Measurements from ENCODE around the gene NEBL. TPM values are rescaled to one million over a fixed set of nuclear protein-coding genes. Genes with fewer than 3 reads are reported as not detected.

NEBL gene
- polyA plus RNA-seq, 1 experiment = 0.10 TPM

DNA sequence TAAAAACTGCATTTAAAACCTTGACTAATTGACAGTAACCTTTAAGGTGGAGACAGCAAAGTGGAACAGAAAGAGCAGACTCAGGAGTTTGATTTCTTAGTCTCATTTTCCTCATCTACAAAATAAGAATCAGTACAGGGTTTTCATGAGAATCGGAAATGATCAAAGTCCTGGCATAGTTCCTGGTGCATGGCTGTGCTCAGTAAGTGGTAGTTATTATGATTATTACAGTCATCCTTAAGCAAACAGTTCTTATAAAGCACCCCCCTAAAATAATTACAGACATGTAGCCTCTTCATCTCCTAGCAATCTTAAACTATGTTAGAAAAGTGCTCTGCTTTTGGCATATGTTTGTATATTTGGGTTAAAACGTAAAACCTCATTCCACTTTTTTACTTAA is 18.0 kb downstream of the NEBL start:
- no peak overlapping the region for H3K4me3 ChIP-seq (ENCODE audit: low read depth, low read length)
- CTCF ChIA-PET = no interaction called here
- POLR2A ChIA-PET = no interaction called here
- no peaks in the 10 kb centered on the region for H3K9me3 ChIP-seq (ENCODE audit: control insufficient read depth, insufficient read depth, low read length)
- no peak overlapping the region for H3K27ac ChIP-seq (ENCODE audit: low read depth, low read length)
- TF ChIP-seq, protein P1, sequence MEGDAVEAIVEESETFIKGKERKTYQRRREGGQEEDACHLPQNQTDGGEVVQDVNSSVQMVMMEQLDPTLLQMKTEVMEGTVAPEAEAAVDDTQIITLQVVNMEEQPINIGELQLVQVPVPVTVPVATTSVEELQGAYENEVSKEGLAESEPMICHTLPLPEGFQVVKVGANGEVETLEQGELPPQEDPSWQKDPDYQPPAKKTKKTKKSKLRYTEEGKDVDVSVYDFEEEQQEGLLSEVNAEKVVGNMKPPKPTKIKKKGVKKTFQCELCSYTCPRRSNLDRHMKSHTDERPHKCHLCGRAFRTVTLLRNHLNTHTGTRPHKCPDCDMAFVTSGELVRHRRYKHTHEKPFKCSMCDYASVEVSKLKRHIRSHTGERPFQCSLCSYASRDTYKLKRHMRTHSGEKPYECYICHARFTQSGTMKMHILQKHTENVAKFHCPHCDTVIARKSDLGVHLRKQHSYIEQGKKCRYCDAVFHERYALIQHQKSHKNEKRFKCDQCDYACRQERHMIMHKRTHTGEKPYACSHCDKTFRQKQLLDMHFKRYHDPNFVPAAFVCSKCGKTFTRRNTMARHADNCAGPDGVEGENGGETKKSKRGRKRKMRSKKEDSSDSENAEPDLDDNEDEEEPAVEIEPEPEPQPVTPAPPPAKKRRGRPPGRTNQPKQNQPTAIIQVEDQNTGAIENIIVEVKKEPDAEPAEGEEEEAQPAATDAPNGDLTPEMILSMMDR (IDR thresholded peaks at IDR 0.05; ENCODE audit: low read depth, low read length) = no peak
- no peak for DNase-seq (ENCODE audit: low read depth, low spot score)
- H3K27me3 ChIP-seq (ENCODE audit: control insufficient read depth, insufficient read depth, low read length) = no peaks in the 10 kb centered on the region

- H3K27ac ChIP-seq (ENCODE audit: low read depth, low read length) = no peak overlapping the region
- H3K4me3 ChIP-seq (ENCODE audit: low read depth, low read length) = no peak overlapping the region
- no peak for DNase-seq (ENCODE audit: low read depth, low spot score)
- ChIA-PET CTCF (no interaction called here), POLR2A (no interaction called here)
- H3K9me3 ChIP-seq (ENCODE audit: control insufficient read depth, insufficient read depth, low read length) = no peaks in the 10 kb centered on the region
- no peaks in the 10 kb centered on the region for H3K27me3 ChIP-seq (ENCODE audit: control insufficient read depth, insufficient read depth, low read length)
- TF ChIP-seq, protein P1 (IDR thresholded peaks at IDR 0.05; ENCODE audit: low read depth, low read length) = no peak
Measured at GRCh38 chr10:20877986-20878983, 18.8 kb downstream of the NEBL start.

DNA sequence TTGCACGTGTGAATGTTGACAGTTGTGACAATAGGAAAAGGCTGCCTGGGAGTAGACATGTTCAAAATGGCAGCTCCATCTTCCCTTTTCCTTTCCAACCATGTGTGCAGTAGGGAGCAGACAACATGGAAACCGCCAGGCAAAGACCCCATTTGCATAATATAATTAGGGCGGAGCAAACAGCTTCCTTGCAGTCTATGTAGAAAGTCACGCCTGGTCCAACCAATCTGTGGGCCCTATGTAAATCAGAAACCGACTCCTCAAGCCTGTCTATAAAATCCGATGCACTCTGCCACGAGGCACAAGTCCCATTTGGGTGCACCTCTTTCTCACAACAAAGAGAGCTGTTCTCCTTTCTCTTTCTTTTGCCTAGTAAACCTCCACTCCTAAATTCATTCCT is 19.6 kb downstream of the NEBL start:
- no peaks in the 10 kb centered on the region for H3K9me3 ChIP-seq (ENCODE audit: control insufficient read depth, insufficient read depth, low read length)
- ChIA-PET CTCF (no interaction called here), POLR2A (no interaction called here)
- TF ChIP-seq, protein P1 (IDR thresholded peaks at IDR 0.05; ENCODE audit: low read depth, low read length) = no peak
- DNase-seq (ENCODE audit: low read depth, low spot score) = no peak
- no peak overlapping the region for H3K27ac ChIP-seq (ENCODE audit: low read depth, low read length)
- no peak overlapping the region for H3K4me3 ChIP-seq (ENCODE audit: low read depth, low read length)
- H3K27me3 ChIP-seq (ENCODE audit: control insufficient read depth, insufficient read depth, low read length) = no peaks in the 10 kb centered on the region

DNA sequence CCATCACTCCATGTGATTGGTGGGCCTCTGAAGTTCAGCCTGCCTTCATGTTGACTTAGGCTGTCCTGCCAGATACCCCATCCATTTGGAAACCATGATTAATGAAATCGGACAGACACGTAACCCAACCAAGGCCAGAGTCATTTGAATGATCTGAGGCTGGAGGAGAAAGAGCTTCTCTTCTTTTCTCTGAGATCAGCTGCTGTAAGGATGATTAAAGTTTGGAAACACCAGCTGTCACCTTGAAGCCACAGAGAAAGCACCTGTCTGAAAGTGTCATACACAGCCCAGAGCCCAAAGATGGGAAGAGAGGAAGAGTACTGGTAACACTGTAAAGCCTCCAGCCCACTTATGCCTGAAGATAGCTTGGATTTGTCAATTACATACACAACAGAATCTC is 22.9 kb downstream of the NEBL start:
- DNase-seq (ENCODE audit: low read depth, low spot score) = no peak
- POLR2A ChIA-PET = no interaction called here
- TF ChIP-seq, protein P1 (IDR thresholded peaks at IDR 0.05; ENCODE audit: low read depth, low read length) = no peak
- no peak overlapping the region for H3K27ac ChIP-seq (ENCODE audit: low read depth, low read length)
- H3K9me3 ChIP-seq (ENCODE audit: control insufficient read depth, insufficient read depth, low read length) = no peaks in the 10 kb centered on the region
- CTCF ChIA-PET = no interaction called here
- no peak overlapping the region for H3K4me3 ChIP-seq (ENCODE audit: low read depth, low read length)
- no peaks in the 10 kb centered on the region for H3K27me3 ChIP-seq (ENCODE audit: control insufficient read depth, insufficient read depth, low read length)

GRCh38 chr10:20871970-20872369 is 25.1 kb downstream of the NEBL start:
- ChIA-PET CTCF (no interaction called here), POLR2A (no interaction called here)
- Histone ChIP-seq H3K27ac (ENCODE audit: low read depth, low read length) (no peak overlapping the region), H3K4me3 (ENCODE audit: low read depth, low read length) (no peak overlapping the region), H3K27me3 (ENCODE audit: control insufficient read depth, insufficient read depth, low read length) (no peaks in the 10 kb centered on the region), H3K9me3 (ENCODE audit: control insufficient read depth, insufficient read depth, low read length) (no peaks in the 10 kb centered on the region)
- TF ChIP-seq, protein P1 (IDR thresholded peaks at IDR 0.05; ENCODE audit: low read depth, low read length) = no peak
- DNase-seq (ENCODE audit: low read depth, low spot score) = no peak
